GM12878 (cell line): ENCODE data around the gene GBA2. TPM values are rescaled to one million over a fixed set of nuclear protein-coding genes. Genes with fewer than 3 reads are reported as not detected.

Experiments used
- ATAC-seq: fragments of 200-7000 bp; cut with Tn5 transposase; 3 replicates; pipeline ENCODE4 v1.9.1; 2020; ENCODE audit warnings: mild to moderate bottlenecking, moderate library complexity
- BruUV-seq: library from RNA; stranded (reverse); fragments of 400-500 nt; replicated peaks from 2 replicates; lab custom pipeline; 2021; lab: Mats Ljungman, UMichigan
- CTCF ChIA-PET: fragments of 300-600 bp; sonication (Branson Sonifier 250); formaldehyde crosslinking; extraction: SDS; loops from one replicate; lab custom pipeline; 2021; ENCODE audit warnings: inconsistent platforms; lab: Yijun Ruan, JAX
- POLR2A ChIA-PET: fragments of 350-600 bp; formaldehyde crosslinking; extraction: SDS; loops from one replicate; lab custom pipeline; 2021; ENCODE audit warnings: inconsistent platforms; lab: Charles Lee
- RAD21 ChIA-PET: fragments of 300-600 bp; sonication (Branson Sonifier 250); formaldehyde crosslinking; loops from one replicate; lab custom pipeline; 2023; ENCODE audit warnings: antibody characterized with exemption; ENCODE audit not compliant: unreplicated experiment; lab: Charles Lee
- SMC1A ChIA-PET: fragments of 300-600 bp; sonication (Branson Sonifier 250); formaldehyde crosslinking; loops from one replicate; lab custom pipeline; 2023; ENCODE audit not compliant: unreplicated experiment, uncharacterized antibody; lab: Charles Lee
- DNase-seq: peaks from one replicate; pipeline ENCODE4 v3.0.0-alpha.2; 2011; ENCODE audit warnings: low read depth, low spot score
- FAIRE-seq: peaks from 3 replicates; lab custom pipeline; 2011; peaks lifted over from hg19 to GRCh38; lab: Jason Lieb, UNC
- H2AFZ ChIP-seq: 2 replicates; pipeline ENCODE4 v1.6.0; 2011; ENCODE audit warnings: low read depth, low read length, control low read depth; ENCODE audit not compliant: control insufficient read depth
- H3K27ac ChIP-seq: 2 replicates; pipeline ENCODE4 v1.5.1; 2011; ENCODE audit warnings: control low read depth; ENCODE audit not compliant: control insufficient read depth, insufficient read depth
- H3K27me3 ChIP-seq, 2 experiments: replicated peaks in 1 of 2; 2 replicates each; pipeline versions ENCODE4 v1.6.0 to v1.6.1; 2011; ENCODE audit warnings: low read length in 1 of 2; ENCODE audit not compliant: control insufficient read depth in 2 of 2, insufficient read depth in 2 of 2
- H3K36me3 ChIP-seq, 2 experiments: 2 replicates each; pipeline ENCODE4 v1.5.1; 2011; ENCODE audit warnings: low read length in 1 of 2; ENCODE audit not compliant: control insufficient read depth in 2 of 2, insufficient read depth in 2 of 2
- H3K4me1 ChIP-seq: 2 replicates; pipeline ENCODE4 v1.6.1; 2011; ENCODE audit warnings: mild to moderate bottlenecking, low read length, moderate library complexity, mixed read lengths; ENCODE audit not compliant: control insufficient read depth, insufficient read depth
- H3K4me2 ChIP-seq: 2 replicates; pipeline ENCODE4 v1.6.0; 2011; ENCODE audit warnings: control low read depth; ENCODE audit not compliant: control insufficient read depth, insufficient read depth
- H3K4me3 ChIP-seq: fragments of 200-600 bp; sonication (generic); 2 replicates; pipeline ENCODE4 v1.5.1; 2016
- H3K79me2 ChIP-seq: 2 replicates; pipeline ENCODE4 v1.6.0; 2011; ENCODE audit warnings: low read length; ENCODE audit not compliant: control insufficient read depth, insufficient read depth
- H3K9ac ChIP-seq: 2 replicates; pipeline ENCODE4 v1.8.0; 2011; ENCODE audit warnings: low read length, control low read depth, mixed read lengths; ENCODE audit not compliant: control insufficient read depth, insufficient read depth
- H3K9me3 ChIP-seq: replicated peaks from 3 replicates; pipeline ENCODE4 v1.5.1; 2011; ENCODE audit warnings: mild to moderate bottlenecking, low read length; ENCODE audit not compliant: control insufficient read depth, insufficient read depth
- H4K20me1 ChIP-seq: 2 replicates; pipeline ENCODE4 v1.6.0; 2011; ENCODE audit not compliant: control insufficient read depth, insufficient read depth
- EGR1 ChIP-seq, 2 experiments: IDR thresholded peaks; 1 replicate in 1 of 2; 2 replicates in 1 of 2; pipeline ENCODE4 v1.6.1; 2011 to 2012; ENCODE audit warnings: low read depth in 2 of 2, low read length in 2 of 2, borderline replicate concordance in 1 of 2, mild to moderate bottlenecking in 1 of 2, moderate library complexity in 1 of 2
- ETV6 ChIP-seq, 2 experiments: fragments of 450-650 bp in 1 of 2; IDR thresholded peaks in 1 of 2; conservative IDR thresholded peaks in 1 of 2; 2 replicates each; pipeline ENCODE4 v1.6.1; 2014; ENCODE audit warnings: antibody characterized with exemption in 1 of 2, borderline replicate concordance in 1 of 2, low read depth in 1 of 2, mild to moderate bottlenecking in 1 of 2, moderate library complexity in 1 of 2
- HCFC1 ChIP-seq: fragments of 150-350 bp; IDR thresholded peaks from 2 replicates; pipeline ENCODE4 v1.6.1; 2014; ENCODE audit warnings: low read length
- MEF2B ChIP-seq: fragments of 450-650 bp; IDR thresholded peaks from 2 replicates; pipeline ENCODE4 v1.6.1; 2018; ENCODE audit warnings: mild to moderate bottlenecking, moderate library complexity; ENCODE audit not compliant: partially characterized antibody, poor library complexity, severe bottlenecking
- RFX5 ChIP-seq: IDR thresholded peaks from 2 replicates; pipeline ENCODE4 v1.6.1; 2011; ENCODE audit warnings: low read depth, low read length, improper control_type of control experiment
- SREBF2 ChIP-seq: IDR thresholded peaks from 2 replicates; pipeline ENCODE4 v1.6.1; 2012; ENCODE audit warnings: mild to moderate bottlenecking, low read length
- TCF7 ChIP-seq: IDR thresholded peaks from 2 replicates; pipeline ENCODE4 v1.6.1; 2014; ENCODE audit warnings: antibody characterized with exemption, borderline replicate concordance
- whole genome bisulfite sequencing: methylation state at CpG from one replicate; pipeline ENCODE4 v1.1.6; 2016; ENCODE audit warnings: low lambda C conversion rate; ENCODE audit not compliant: insufficient replicate concordance, insufficient coverage; ENCODE audit errors: missing lambda C conversion rate; 5-methylcytosine and 5-hydroxymethylcytosine counted together
- in situ Hi-C: fragments of 300-500 bp; cut with MboI; formaldehyde crosslinking; loops from 9 replicates; pipeline ENCODE4 v1.14.3; 2018; ENCODE audit warnings: mixed read lengths
- intact Hi-C: fragments of 100-400 bp; cut with micrococcal nuclease; formaldehyde crosslinking; loops from one replicate; pipeline ENCODE4 v1.14.2; 2022; ENCODE audit not compliant: unreplicated experiment
- polyA plus RNA-seq, 11 experiments: library from polyadenylated mRNA; depleted of rRNA in 4 of 11; unstranded in 6 of 11; stranded (reverse) in 5 of 11; fragments of >200 nt; fragmentation: Nextera tagmentation in 4 of 11; fragmentation: Illumina TruSeq in 1 of 11; extraction: Ambion mirVana in 4 of 11; extraction: Trizol in 1 of 11; gene quantifications; 1 replicate in 1 of 11; 2 replicates in 10 of 11; pipeline versions ENCODE4 v1.2.1 to v1.2.3, GENCODE V29; 2011 to 2016; ENCODE audit warnings: inconsistent platforms in 2 of 11, missing spikeins in 2 of 11, low read depth in 1 of 11
- total RNA-seq, 4 experiments: library from RNA; depleted of rRNA in 3 of 4; stranded (reverse); fragments of >200 nt in 3 of 4; fragmentation: Illumina TruSeq in 1 of 4; extraction: Trizol in 1 of 4; gene quantifications; 2 replicates each; pipeline versions ENCODE4 v1.2.1 to v1.2.3, GENCODE V29; 2013 to 2021
- TF ChIP-seq, protein P1 (sequence below): fragments of 450-650 bp; IDR thresholded peaks from 2 replicates; pipeline ENCODE4 v1.6.1; 2017; ENCODE audit warnings: mild to moderate bottlenecking, moderate library complexity
- TF ChIP-seq, protein P2 (sequence below): fragments of 450-650 bp; IDR thresholded peaks from 2 replicates; pipeline ENCODE4 v1.6.1; 2014; ENCODE audit warnings: mild to moderate bottlenecking
- TF ChIP-seq, protein P3 (sequence below): fragments of 450-650 bp; IDR thresholded peaks from 2 replicates; pipeline ENCODE4 v1.6.1; 2018; ENCODE audit warnings: borderline replicate concordance, mild to moderate bottlenecking; ENCODE audit not compliant: partially characterized antibody
- TF ChIP-seq, protein P4 (sequence below): IDR thresholded peaks from 2 replicates; pipeline ENCODE4 v1.6.1; 2011; ENCODE audit warnings: borderline replicate concordance, low read depth, mild to moderate bottlenecking, moderate library complexity, low read length; ENCODE audit not compliant: insufficient read depth, poor library complexity, severe bottlenecking

GBA2 gene
- total and polyA plus RNA-seq, 10 of the 15 experiments (the other 5 are each of a cell fraction or from before 2014, with no cell fraction given), result 15.3 to 45.1 (median 29.1) TPM

DNA sequence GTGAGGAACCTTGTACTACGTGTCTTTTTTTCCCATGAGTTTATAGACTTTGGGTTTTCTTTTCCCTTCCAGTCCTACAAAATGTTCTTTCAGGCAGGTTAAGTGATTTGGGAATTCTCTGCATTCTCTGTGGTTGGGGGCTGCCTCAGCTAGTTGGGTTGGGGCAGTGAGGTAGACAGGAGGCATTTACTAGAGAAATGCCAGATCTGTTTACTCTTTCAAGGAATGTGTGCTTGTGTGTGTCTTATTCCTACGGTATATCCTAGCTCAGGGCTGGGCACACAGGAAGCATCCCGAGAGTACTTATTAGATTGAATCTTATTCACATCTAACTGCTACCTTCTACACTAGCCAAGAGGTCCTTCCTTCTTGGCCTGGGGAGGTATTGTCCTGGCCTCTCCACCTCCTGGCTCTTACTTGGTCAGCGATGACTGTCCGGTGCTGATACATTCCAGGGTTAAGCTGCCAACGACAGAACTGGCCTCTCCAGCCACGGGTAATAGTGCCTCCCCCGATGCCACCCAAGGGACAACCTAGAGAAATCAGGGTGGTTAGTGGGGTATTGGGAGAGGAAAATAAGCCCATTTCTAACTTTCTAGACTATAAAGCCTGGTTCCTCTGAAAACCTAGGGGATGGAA, 5.0 kb downstream of the GBA2 start:
- no peak overlapping the region for H2AFZ ChIP-seq
- POLR2A ChIA-PET, result interaction anchor here (1.2 to 6.2 kb wide), 3 partner anchors 9 to 16 kb away, joined by 3 to 55 read pairs (median 5); partner anchors contain the start of genes CREB3 and TLN1
- H3K9me3 ChIP-seq, result no peaks in the 10 kb centered on the region
- H3K4me3 ChIP-seq, result no peak overlapping the region
- no peak overlapping the region for H3K9ac ChIP-seq
- H3K79me2 ChIP-seq, result peaks cover 42% of the 10 kb centered on the region
- RAD21 ChIA-PET, result interaction anchor here (1.1 kb wide), 1 partner anchor 85 kb away, joined by 3 read pairs; the partner anchor contains the start of genes FAM221B and TMEM8B
- FAIRE-seq (no peak), ATAC-seq (no peak), DNase-seq (no peak)
- H3K4me2 ChIP-seq, result no peak overlapping the region; the same call in 1 of the 2 replicates
- in situ Hi-C loops (no loop called here), intact Hi-C loops (no loop called here)
- no TSS peak for BruUV-seq
- H3K36me3 ChIP-seq, result peaks cover 20 to 28% of the 10 kb centered on the region in 2 experiments
- SMC1A ChIA-PET, result interaction anchor here (0.9 to 1.8 kb wide), 4 partner anchors 8 to 82 kb away, joined by 3 to 6 read pairs (median 3); no protein-coding TSS in a partner anchor
- 86% methylated on average over 8 of the region's 8 CpGs for WGBS
- no peaks in the 10 kb centered on the region for H3K27me3 ChIP-seq
- CTCF ChIA-PET, result interaction anchor here (1.7 to 9.5 kb wide), 5 partner anchors 9 to 138 kb away, joined by 5 to 147 read pairs (median 8); partner anchors contain the start of genes CREB3 and TLN1
- no peaks in the 10 kb centered on the region; the same call in 1 of the 2 replicates for H4K20me1 ChIP-seq
- no peak overlapping the region for H3K27ac ChIP-seq
- no peaks in the 10 kb centered on the region; the same call in 1 of the 2 replicates for H3K4me1 ChIP-seq
- TF ChIP-seq, protein P1, sequence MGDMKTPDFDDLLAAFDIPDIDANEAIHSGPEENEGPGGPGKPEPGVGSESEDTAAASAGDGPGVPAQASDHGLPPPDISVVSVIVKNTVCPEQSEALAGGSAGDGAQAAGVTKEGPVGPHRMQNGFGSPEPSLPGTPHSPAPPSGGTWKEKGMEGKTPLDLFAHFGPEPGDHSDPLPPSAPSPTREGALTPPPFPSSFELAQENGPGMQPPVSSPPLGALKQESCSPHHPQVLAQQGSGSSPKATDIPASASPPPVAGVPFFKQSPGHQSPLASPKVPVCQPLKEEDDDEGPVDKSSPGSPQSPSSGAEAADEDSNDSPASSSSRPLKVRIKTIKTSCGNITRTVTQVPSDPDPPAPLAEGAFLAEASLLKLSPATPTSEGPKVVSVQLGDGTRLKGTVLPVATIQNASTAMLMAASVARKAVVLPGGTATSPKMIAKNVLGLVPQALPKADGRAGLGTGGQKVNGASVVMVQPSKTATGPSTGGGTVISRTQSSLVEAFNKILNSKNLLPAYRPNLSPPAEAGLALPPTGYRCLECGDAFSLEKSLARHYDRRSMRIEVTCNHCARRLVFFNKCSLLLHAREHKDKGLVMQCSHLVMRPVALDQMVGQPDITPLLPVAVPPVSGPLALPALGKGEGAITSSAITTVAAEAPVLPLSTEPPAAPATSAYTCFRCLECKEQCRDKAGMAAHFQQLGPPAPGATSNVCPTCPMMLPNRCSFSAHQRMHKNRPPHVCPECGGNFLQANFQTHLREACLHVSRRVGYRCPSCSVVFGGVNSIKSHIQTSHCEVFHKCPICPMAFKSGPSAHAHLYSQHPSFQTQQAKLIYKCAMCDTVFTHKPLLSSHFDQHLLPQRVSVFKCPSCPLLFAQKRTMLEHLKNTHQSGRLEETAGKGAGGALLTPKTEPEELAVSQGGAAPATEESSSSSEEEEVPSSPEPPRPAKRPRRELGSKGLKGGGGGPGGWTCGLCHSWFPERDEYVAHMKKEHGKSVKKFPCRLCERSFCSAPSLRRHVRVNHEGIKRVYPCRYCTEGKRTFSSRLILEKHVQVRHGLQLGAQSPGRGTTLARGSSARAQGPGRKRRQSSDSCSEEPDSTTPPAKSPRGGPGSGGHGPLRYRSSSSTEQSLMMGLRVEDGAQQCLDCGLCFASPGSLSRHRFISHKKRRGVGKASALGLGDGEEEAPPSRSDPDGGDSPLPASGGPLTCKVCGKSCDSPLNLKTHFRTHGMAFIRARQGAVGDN, result no peak
- no peak for TF ChIP-seq ETV6 (conservative IDR thresholded peaks at IDR 0.05 in 1 of 2, IDR thresholded peaks at IDR 0.05 in 1 of 2; ENCODE audit: borderline replicate concordance in 1 of 2, low read depth in 1 of 2)
- TF ChIP-seq SREBF2, result no peak
- no peak for TF ChIP-seq MEF2B
- no peak for TF ChIP-seq TCF7
- TF ChIP-seq, protein P2, sequence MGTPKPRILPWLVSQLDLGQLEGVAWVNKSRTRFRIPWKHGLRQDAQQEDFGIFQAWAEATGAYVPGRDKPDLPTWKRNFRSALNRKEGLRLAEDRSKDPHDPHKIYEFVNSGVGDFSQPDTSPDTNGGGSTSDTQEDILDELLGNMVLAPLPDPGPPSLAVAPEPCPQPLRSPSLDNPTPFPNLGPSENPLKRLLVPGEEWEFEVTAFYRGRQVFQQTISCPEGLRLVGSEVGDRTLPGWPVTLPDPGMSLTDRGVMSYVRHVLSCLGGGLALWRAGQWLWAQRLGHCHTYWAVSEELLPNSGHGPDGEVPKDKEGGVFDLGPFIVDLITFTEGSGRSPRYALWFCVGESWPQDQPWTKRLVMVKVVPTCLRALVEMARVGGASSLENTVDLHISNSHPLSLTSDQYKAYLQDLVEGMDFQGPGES, result no peak
- no peak for TF ChIP-seq HCFC1
- TF ChIP-seq EGR1 (IDR thresholded peaks at IDR 0.05; ENCODE audit: borderline replicate concordance in 1 of 2, low read depth in 2 of 2, low read length in 2 of 2), result no peak
- TF ChIP-seq RFX5, result no peak
- TF ChIP-seq, protein P3, sequence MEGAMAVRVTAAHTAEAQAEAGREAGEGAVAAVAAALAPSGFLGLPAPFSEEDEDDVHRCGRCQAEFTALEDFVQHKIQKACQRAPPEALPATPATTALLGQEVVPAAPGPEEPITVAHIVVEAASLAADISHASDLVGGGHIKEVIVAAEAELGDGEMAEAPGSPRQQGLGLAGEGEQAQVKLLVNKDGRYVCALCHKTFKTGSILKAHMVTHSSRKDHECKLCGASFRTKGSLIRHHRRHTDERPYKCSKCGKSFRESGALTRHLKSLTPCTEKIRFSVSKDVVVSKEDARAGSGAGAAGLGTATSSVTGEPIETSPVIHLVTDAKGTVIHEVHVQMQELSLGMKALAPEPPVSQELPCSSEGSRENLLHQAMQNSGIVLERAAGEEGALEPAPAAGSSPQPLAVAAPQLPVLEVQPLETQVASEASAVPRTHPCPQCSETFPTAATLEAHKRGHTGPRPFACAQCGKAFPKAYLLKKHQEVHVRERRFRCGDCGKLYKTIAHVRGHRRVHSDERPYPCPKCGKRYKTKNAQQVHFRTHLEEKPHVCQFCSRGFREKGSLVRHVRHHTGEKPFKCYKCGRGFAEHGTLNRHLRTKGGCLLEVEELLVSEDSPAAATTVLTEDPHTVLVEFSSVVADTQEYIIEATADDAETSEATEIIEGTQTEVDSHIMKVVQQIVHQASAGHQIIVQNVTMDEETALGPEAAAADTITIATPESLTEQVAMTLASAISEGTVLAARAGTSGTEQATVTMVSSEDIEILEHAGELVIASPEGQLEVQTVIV, result no peak
- TF ChIP-seq, protein P4, sequence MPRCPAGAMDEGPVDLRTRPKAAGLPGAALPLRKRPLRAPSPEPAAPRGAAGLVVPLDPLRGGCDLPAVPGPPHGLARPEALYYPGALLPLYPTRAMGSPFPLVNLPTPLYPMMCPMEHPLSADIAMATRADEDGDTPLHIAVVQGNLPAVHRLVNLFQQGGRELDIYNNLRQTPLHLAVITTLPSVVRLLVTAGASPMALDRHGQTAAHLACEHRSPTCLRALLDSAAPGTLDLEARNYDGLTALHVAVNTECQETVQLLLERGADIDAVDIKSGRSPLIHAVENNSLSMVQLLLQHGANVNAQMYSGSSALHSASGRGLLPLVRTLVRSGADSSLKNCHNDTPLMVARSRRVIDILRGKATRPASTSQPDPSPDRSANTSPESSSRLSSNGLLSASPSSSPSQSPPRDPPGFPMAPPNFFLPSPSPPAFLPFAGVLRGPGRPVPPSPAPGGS, result no peak
